Esophagus squamous epithelium (tissue), 5 donors: ENCODE measurements around the gene SLC35E1. TPM values are rescaled to one million over a fixed set of nuclear protein-coding genes. Genes with fewer than 3 reads are reported as not detected.

ENCODE experiments used
- DNase-seq: peaks from one replicate; lab custom pipeline; 2025; lab: John Stamatoyannopoulos, UW
- H3K27ac ChIP-seq, 4 donors: fragments of 200-600 bp; sonication (generic); one replicate each; pipeline ENCODE4 v1.5.1; 2016 to 2019; ENCODE audit warnings: mild to moderate bottlenecking in 1 of 4
- H3K27me3 ChIP-seq, 4 donors: fragments of 200-600 bp; sonication (generic); 1 replicate in 3 of 4; 2 replicates in 1 of 4; pipeline versions ENCODE4 v1.5.1 to v1.6.0; 2017 to 2021; ENCODE audit warnings: antibody characterized with exemption in 1 of 4
- H3K36me3 ChIP-seq, 3 donors: fragments of 200-600 bp; sonication (generic); one replicate each; pipeline ENCODE4 v1.5.1; 2016 to 2019
- H3K4me1 ChIP-seq, 3 donors: fragments of 200-600 bp; sonication (generic); one replicate each; pipeline ENCODE4 v1.5.1; 2017 to 2019
- H3K4me3 ChIP-seq, 4 donors: fragments of 200-600 bp; sonication (generic); 1 replicate in 3 of 4; 2 replicates in 1 of 4; pipeline ENCODE4 v1.5.1; 2016 to 2019; ENCODE audit warnings: mild to moderate bottlenecking in 2 of 4, moderate library complexity in 1 of 4
- H3K9me3 ChIP-seq, 3 donors: fragments of 200-600 bp; sonication (generic); one replicate each; pipeline ENCODE4 v1.5.1; 2016 to 2019
- POLR2A ChIP-seq, 4 donors: fragments of 450-650 bp; IDR thresholded peaks; one replicate each; pipeline ENCODE4 v1.6.1; 2017; ENCODE audit warnings: antibody characterized with exemption in 4 of 4, mild to moderate bottlenecking in 4 of 4, moderate library complexity in 3 of 4
- WGBS, 2 donors: methylation state at CpG; one replicate each; pipeline ENCODE4 v1.1.5; 2018; 5-methylcytosine and 5-hydroxymethylcytosine counted together
- intact Hi-C: fragments of 100-400 bp; cut with DNase I; formaldehyde crosslinking; loops from one replicate; pipeline ENCODE4 v1.15.0; 2022
- total RNA-seq, 4 donors: library from RNA; depleted of rRNA; stranded (reverse); fragments of >200 nt; gene quantifications; one replicate each; pipeline ENCODE4 v1.1.0, GENCODE V29; 2016
- TF ChIP-seq, protein P1 (sequence below), 6 experiments: fragments of 450-650 bp in 4 of 6; fragments of 200-600 bp in 2 of 6; sonication (generic) in 2 of 6; IDR thresholded peaks; one replicate each; pipeline ENCODE4 v1.5.1; 2016 to 2019; ENCODE audit warnings: antibody characterized with exemption in 6 of 6, mild to moderate bottlenecking in 4 of 6, moderate library complexity in 4 of 6
- donor health status: DM: yes; HTN: yes; CAD: no.

The SLC35E1 gene
- total RNA-seq, 4 donors from 2014 or later: 22.6 to 29.4 (median 25.3) TPM

DNA sequence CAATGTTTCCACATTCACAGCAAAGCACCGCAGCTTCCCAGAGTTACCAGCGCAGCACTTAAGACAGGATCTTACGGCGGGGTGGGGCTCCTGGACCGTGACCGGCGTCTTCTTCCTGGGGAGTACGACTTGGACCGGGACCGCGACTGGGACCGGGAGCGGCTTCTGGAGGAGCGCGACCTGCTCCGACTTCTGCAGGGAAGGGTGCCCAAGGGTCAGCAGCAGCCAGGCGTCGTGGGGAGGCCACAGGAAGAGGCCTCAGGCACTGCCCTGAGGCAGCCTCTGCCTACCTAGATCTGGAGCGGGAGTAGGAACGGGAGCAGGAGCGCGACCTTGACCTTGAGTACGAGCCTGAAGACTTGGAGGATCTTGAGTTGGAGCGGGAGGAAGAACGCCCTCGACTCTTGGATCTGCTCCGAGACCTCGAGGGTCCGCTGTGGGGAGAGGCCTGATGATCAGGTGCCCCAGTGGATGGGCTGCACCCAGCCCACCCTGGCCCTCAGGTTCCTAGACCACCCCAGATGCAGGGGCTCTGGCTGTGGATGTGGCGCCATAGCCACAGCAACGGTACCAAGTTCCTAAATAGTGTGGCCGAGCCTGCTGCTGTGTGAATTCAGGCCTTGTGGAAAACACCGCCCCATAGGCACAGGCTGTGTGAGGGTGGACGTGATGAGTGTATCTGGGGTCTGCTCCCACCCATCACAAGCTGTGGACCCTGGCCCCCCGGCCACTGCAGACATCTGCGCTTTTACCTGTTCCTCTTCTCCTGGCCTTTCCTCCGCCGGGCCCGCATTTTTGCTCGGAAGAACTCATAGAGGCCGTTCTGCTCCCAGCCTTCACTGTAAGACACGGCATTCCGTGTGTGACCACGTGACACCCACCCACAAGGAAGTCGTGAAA lies 51.9 kb downstream of the SLC35E1 start:
- WGBS, 2 donors: 85 to 86% methylated on average over 12 of the region's 45 CpGs
- no peak overlapping the region for H3K27ac ChIP-seq
- H3K4me3 ChIP-seq: no peak overlapping the region
- peaks cover 58 to 100% (median 72%) of the 10 kb centered on the region in 3 donors for H3K36me3 ChIP-seq
- H3K9me3 ChIP-seq: no peaks in the 10 kb centered on the region
- H3K4me1 ChIP-seq: no peaks in the 10 kb centered on the region
- TF ChIP-seq, protein P1, sequence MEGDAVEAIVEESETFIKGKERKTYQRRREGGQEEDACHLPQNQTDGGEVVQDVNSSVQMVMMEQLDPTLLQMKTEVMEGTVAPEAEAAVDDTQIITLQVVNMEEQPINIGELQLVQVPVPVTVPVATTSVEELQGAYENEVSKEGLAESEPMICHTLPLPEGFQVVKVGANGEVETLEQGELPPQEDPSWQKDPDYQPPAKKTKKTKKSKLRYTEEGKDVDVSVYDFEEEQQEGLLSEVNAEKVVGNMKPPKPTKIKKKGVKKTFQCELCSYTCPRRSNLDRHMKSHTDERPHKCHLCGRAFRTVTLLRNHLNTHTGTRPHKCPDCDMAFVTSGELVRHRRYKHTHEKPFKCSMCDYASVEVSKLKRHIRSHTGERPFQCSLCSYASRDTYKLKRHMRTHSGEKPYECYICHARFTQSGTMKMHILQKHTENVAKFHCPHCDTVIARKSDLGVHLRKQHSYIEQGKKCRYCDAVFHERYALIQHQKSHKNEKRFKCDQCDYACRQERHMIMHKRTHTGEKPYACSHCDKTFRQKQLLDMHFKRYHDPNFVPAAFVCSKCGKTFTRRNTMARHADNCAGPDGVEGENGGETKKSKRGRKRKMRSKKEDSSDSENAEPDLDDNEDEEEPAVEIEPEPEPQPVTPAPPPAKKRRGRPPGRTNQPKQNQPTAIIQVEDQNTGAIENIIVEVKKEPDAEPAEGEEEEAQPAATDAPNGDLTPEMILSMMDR (IDR thresholded peaks at IDR 0.05): no peak
- TF ChIP-seq POLR2A (IDR thresholded peaks at IDR 0.05): no peak
- no peak for DNase-seq
- intact Hi-C loops: no loop called here
- no peaks in the 10 kb centered on the region for H3K27me3 ChIP-seq

DNA sequence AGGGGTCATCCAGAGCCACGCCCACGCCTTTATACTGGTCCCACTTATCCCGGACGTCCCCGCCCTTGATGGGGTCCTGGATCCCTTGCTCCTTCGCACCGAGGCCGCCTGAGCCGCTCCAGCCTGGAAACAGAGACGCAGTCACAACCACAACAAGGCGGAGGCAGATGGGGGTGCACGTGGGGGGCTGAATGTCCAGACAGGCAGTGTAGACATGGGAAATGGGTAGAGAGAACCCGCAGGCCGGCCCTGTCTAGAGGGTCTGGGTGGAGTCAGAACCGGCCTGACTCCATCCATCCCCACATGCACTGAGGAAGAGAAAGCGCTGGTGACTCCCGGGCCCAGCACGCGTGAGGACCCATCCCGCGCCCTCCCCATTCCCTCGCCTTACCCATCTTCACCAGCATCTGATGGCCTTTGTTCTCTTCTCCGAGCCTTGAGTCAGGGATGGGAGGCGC lies 53.0 kb downstream of the SLC35E1 start:
- WGBS, 2 donors: 89% methylated on average over 15 of the region's 24 CpGs; no CpG with 5 or more reads in 1 of the 2 donors
- H3K9me3 ChIP-seq: no peaks in the 10 kb centered on the region
- H3K4me3 ChIP-seq: no peak overlapping the region
- no peaks in the 10 kb centered on the region for H3K4me1 ChIP-seq
- no peak for DNase-seq
- H3K36me3 ChIP-seq: peaks cover 57 to 100% (median 61%) of the 10 kb centered on the region in 3 donors
- intact Hi-C loops: no loop called here
- H3K27me3 ChIP-seq: no peaks in the 10 kb centered on the region
- no peak for TF ChIP-seq POLR2A (IDR thresholded peaks at IDR 0.05)
- TF ChIP-seq, protein P1 (IDR thresholded peaks at IDR 0.05): no peak
- H3K27ac ChIP-seq: no peak overlapping the region

DNA sequence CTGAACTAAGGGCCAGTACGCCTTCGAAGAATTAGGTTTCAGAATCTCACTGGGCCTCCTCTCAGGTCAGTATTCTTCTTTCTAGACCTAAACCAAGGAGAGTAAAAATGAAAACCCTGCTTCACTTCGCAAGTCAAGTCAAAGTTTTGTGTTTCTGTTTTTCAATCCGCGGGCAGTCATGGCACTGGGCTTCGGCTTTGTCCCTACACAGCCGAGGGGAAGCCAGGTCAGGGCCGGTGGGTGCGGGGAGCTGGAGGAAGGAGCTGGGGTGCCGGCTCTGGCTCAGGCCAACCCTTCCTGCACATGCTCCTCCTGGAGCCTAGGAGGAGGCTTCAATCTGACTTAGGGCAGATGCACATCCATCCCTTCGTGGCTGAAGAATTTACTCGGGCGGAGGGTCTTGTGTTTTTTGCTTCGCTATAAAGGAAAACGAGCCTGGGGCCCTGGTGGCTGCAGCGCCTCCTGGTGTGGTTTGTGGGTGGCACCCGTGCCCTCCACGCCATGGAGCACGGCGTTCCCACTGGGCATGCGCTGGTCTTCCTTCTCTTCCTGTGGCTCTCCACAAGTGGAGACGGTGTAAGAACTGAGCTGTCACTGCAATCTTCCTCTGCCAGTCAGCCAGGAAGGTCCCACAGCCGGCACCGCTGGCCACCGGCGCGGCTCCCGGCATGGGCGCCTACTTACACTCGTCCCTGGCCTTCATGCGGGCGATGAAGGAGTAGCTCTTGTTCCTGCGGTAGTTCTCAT lies 53.6 kb downstream of the SLC35E1 start:
- H3K4me1 ChIP-seq: no peaks in the 10 kb centered on the region
- H3K27me3 ChIP-seq: no peaks in the 10 kb centered on the region
- H3K27ac ChIP-seq: no peak overlapping the region
- WGBS, 2 donors: 87 to 93% methylated on average over 11 to 15 of the region's 33 CpGs
- DNase-seq: no peak
- no peak for TF ChIP-seq POLR2A (IDR thresholded peaks at IDR 0.05)
- TF ChIP-seq, protein P1 (IDR thresholded peaks at IDR 0.05): no peak
- no peaks in the 10 kb centered on the region for H3K9me3 ChIP-seq
- H3K4me3 ChIP-seq: no peak overlapping the region
- intact Hi-C loops: no loop called here
- peaks cover 57 to 100% (median 58%) of the 10 kb centered on the region in 3 donors for H3K36me3 ChIP-seq

DNA sequence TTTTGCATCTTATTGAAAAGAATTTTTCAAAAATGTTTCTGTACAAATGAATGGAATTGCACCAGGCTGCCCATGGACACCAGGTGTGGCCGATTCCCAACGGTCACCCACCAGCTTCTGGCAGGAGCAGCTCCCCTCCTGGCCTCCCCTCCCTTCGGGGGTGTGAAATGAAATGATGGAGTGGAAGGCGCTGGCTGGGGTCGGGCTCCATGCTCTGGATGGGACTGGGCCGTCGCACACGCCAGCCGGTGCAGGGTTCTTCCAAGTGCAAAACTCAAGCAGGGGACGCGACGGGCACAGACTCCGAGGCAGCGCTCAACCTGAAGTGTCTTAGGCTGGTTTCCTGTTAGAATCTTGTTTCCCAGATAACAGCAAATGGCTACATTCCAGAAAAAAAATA lies 54.2 kb downstream of the SLC35E1 start:
- Histone ChIP-seq H3K27ac (no peak overlapping the region), H3K4me1 (no peaks in the 10 kb centered on the region), H3K4me3 (no peak overlapping the region), H3K36me3 (peaks cover 51 to 100% (median 54%) of the 10 kb centered on the region in 3 donors), H3K27me3 (no peaks in the 10 kb centered on the region), H3K9me3 (no peaks in the 10 kb centered on the region)
- DNase-seq: no peak
- intact Hi-C loops: no loop called here
- WGBS, 2 donors: 84 to 87% methylated on average over 9 to 14 of the region's 14 CpGs
- no peak for TF ChIP-seq POLR2A (IDR thresholded peaks at IDR 0.05)
- TF ChIP-seq, protein P1 (IDR thresholded peaks at IDR 0.05): no peak
